ENCODE data around the gene TMEM161B.

DNA sequence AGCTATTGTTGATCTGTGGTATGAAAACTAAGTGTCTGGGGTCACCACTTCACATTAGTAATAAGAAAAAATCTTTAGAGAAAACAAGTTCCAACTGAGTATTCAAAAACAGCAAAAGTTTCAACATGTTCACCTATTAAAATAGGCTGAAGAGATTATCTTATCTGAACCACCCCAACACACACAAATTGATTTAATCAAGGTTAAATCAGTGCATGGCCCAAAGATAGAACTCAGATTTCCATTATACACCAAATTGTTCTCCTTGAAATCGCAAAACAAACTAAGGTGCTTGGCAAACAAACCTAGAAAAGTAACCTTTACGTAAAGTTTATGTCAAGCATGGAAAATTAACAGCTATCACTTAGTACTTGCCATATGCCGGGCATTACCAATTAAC is 61.1 kb downstream of the TMEM161B start:
- TF ChIP-seq CTCF (IDR thresholded peaks at IDR 0.05) (no peak), GATA3 (IDR thresholded peaks at IDR 0.05; ENCODE audit: borderline replicate concordance) (no peak), SMC3 (IDR thresholded peaks at IDR 0.05) (no peak), POLR2A (IDR thresholded peaks at IDR 0.05; ENCODE audit: low read length) (no peak), ESRRA (IDR thresholded peaks at IDR 0.05; ENCODE audit: borderline replicate concordance, low read length) (no peak), RFX5 (IDR thresholded peaks at IDR 0.05) (no peak), EP300 (IDR thresholded peaks at IDR 0.05) (no peak), REST (IDR thresholded peaks at IDR 0.05) (no peak), RAD21 (conservative IDR thresholded peaks at IDR 0.05 in 1 of 2, IDR thresholded peaks at IDR 0.05 in 1 of 2) (no peak), NR3C1 (IDR thresholded peaks at IDR 0.05) (no peak), HOXB5 (CRISPR knock-in tag; IDR thresholded peaks at IDR 0.05) (no peak), PHF8 (IDR thresholded peaks at IDR 0.05; ENCODE audit: borderline replicate concordance, low read depth) (no peak)
